Ramos (cell line): Measurements from ENCODE around the gene NIT1.

ENCODE experiments used
- in situ Hi-C: fragments of 300-500 bp; cut with MboI; formaldehyde crosslinking; loops from one replicate; pipeline ENCODE4 v1.14.3; 2022; ENCODE audit warnings: low sequenced_read_pairs; ENCODE audit not compliant: unreplicated experiment

Gene NIT1

GRCh38 chr1:161139766-161140165 is 21.9 kb downstream of the NIT1 start:
- in situ Hi-C loops = no loop called here

- in situ Hi-C loops = no loop called here
These were observed 23.0 kb downstream of the NIT1 start for GRCh38 chr1:161140755-161141400.

- in situ Hi-C loops = no loop called here
These were observed 27.9 kb downstream of the NIT1 start for GRCh38 chr1:161145832-161146231.

- in situ Hi-C loops = no loop called here
These were observed 35.3 kb downstream of the NIT1 start for GRCh38 chr1:161153176-161153575.

- in situ Hi-C loops = no loop called here
These were observed 35.9 kb downstream of the NIT1 start, which contains the start of gene UFC1 for GRCh38 chr1:161153682-161154337. Gene UFC1 (plus strand): TSS chr1:161153978. CDS start chr1:161153998, 20 bp downstream.

GRCh38 chr1:161157867-161158266 is 40.0 kb downstream of the NIT1 start:
- in situ Hi-C loops = no loop called here

- in situ Hi-C loops = no loop called here
These were observed 40.6 kb downstream of the NIT1 start for GRCh38 chr1:161158316-161159010.

GRCh38 chr1:161159087-161159912 is 41.4 kb downstream of the NIT1 start, which contains the start of gene USP21:
Gene USP21 (plus strand): TSS chr1:161159500. CDS start chr1:161160641, 1,141 bp downstream.
- in situ Hi-C loops = no loop called here

- in situ Hi-C loops = no loop called here
These were observed 42.0 kb downstream of the NIT1 start for GRCh38 chr1:161159913-161160243.

GRCh38 chr1:161160671-161161145 is 42.8 kb downstream of the NIT1 start:
- in situ Hi-C loops = no loop called here

GRCh38 chr1:161161652-161162051 is 43.7 kb downstream of the NIT1 start:
- in situ Hi-C loops = no loop called here

- in situ Hi-C loops = no loop called here
These were observed 44.1 kb downstream of the NIT1 start for GRCh38 chr1:161162052-161162451.

GRCh38 chr1:161162806-161163205 is 44.9 kb downstream of the NIT1 start:
- in situ Hi-C loops = no loop called here

- in situ Hi-C loops = no loop called here
These were observed 45.9 kb downstream of the NIT1 start for GRCh38 chr1:161163793-161164192.

GRCh38 chr1:161164901-161165610 is 47.2 kb downstream of the NIT1 start:
- in situ Hi-C loops = no loop called here

GRCh38 chr1:161165742-161166668 is 48.1 kb downstream of the NIT1 start, which contains the start of gene PPOX:
Gene PPOX (plus strand): TSS chr1:161166426. CDS start chr1:161166848, 422 bp downstream.
- in situ Hi-C loops = no loop called here

GRCh38 chr1:161166669-161167548 is 49.0 kb downstream of the NIT1 start:
- in situ Hi-C loops = no loop called here

- in situ Hi-C loops = no loop called here
These were observed 51.0 kb downstream of the NIT1 start for GRCh38 chr1:161168906-161169305.
